Smooth muscle cell (in vitro differentiated cells): ENCODE results near the gene PEAK1. TPM values are rescaled to one million over a fixed set of nuclear protein-coding genes. Genes with fewer than 3 reads are reported as not detected.

ENCODE experiments used
- DNase-seq: peaks from one replicate; lab custom pipeline; 2025; ENCODE audit not compliant: unreplicated experiment; lab: John Stamatoyannopoulos, UW
- H2AFZ ChIP-seq: fragments of 200-600 bp; sonication (generic); 2 replicates; pipeline ENCODE4 v1.6.0; 2016; ENCODE audit warnings: antibody characterized with exemption, low read depth, mild to moderate bottlenecking
- H3F3A ChIP-seq: fragments of 200-600 bp; sonication (generic); 2 replicates; pipeline ENCODE4 v1.6.0; 2017; ENCODE audit warnings: antibody characterized with exemption, low read depth
- H3K27ac ChIP-seq: fragments of 200-600 bp; sonication (generic); 2 replicates; pipeline ENCODE4 v1.5.1; 2016; ENCODE audit warnings: low read depth, mild to moderate bottlenecking
- H3K27me3 ChIP-seq: fragments of 200-600 bp; sonication (generic); 2 replicates; pipeline ENCODE4 v1.6.1; 2016; ENCODE audit warnings: low read depth, mild to moderate bottlenecking
- H3K36me3 ChIP-seq: fragments of 200-600 bp; sonication (generic); 2 replicates; pipeline ENCODE4 v1.5.1; 2016; ENCODE audit warnings: low read depth
- H3K4me1 ChIP-seq: fragments of 200-600 bp; sonication (generic); 2 replicates; pipeline ENCODE4 v1.5.1; 2016; ENCODE audit warnings: low read depth
- H3K4me2 ChIP-seq: fragments of 200-600 bp; sonication (generic); 2 replicates; pipeline ENCODE4 v1.6.0; 2016; ENCODE audit warnings: mild to moderate bottlenecking
- H3K4me3 ChIP-seq: fragments of 200-600 bp; sonication (generic); 2 replicates; pipeline ENCODE4 v1.5.1; 2016; ENCODE audit warnings: mild to moderate bottlenecking
- H3K79me2 ChIP-seq: fragments of 200-600 bp; sonication (generic); 2 replicates; pipeline ENCODE4 v1.6.0; 2016; ENCODE audit warnings: low read depth, mild to moderate bottlenecking
- H3K9ac ChIP-seq: fragments of 200-600 bp; sonication (generic); 2 replicates; pipeline ENCODE4 v1.6.0; 2016; ENCODE audit warnings: low read depth
- H3K9me3 ChIP-seq: fragments of 200-600 bp; sonication (generic); replicated peaks from 2 replicates; pipeline ENCODE4 v1.5.1; 2016; ENCODE audit warnings: low read depth
- H4K20me1 ChIP-seq: fragments of 200-600 bp; sonication (generic); 2 replicates; pipeline ENCODE4 v1.6.0; 2016; ENCODE audit warnings: low read depth
- CTCF ChIP-seq: fragments of 200-600 bp; sonication (generic); IDR thresholded peaks from 2 replicates; pipeline ENCODE4 v1.5.1; 2017; ENCODE audit warnings: borderline replicate concordance, mild to moderate bottlenecking, antibody characterized with exemption; ENCODE audit not compliant: insufficient read depth, poor library complexity, severe bottlenecking
- WGBS: methylation state at CpG from one replicate; pipeline ENCODE4 v1.1.7; 2016; ENCODE audit warnings: low lambda C conversion rate; 5-methylcytosine and 5-hydroxymethylcytosine counted together
- polyA plus RNA-seq: library from polyadenylated mRNA; unstranded; fragments of >200 nt; fragmentation: Nextera tagmentation; extraction: Ambion mirVana; gene quantifications from 2 replicates; pipeline ENCODE4 v1.2.1, GENCODE V29; 2016
- total RNA-seq: library from RNA; depleted of rRNA; stranded (reverse); fragments of >200 nt; gene quantifications from 2 replicates; pipeline ENCODE4 v1.2.3, GENCODE V29; 2014

The PEAK1 gene
- total and polyA plus RNA-seq, 2 experiments from 2014 or later, result 5.6 to 21.9 TPM

- Histone ChIP-seq H2AFZ (no peak overlapping the region), H3K79me2 (no peaks in the 10 kb centered on the region), H3K27ac (no peak overlapping the region), H3K27me3 (no peaks in the 10 kb centered on the region), H3K4me3 (no peak overlapping the region), H4K20me1 (no peaks in the 10 kb centered on the region), H3K9ac (no peak overlapping the region), H3K4me2 (no peak overlapping the region), H3K9me3 (no peaks in the 10 kb centered on the region), H3F3A (no peaks in the 10 kb centered on the region), H3K4me1 (peaks cover 3% of the 10 kb centered on the region), H3K36me3 (no peaks in the 10 kb centered on the region)
- no peak for TF ChIP-seq CTCF
- no peak for DNase-seq
- 92% methylated on average over 9 of the region's 9 CpGs for WGBS
Measured at GRCh38 chr15:77075528-77075927, 344.4 kb downstream of the PEAK1 start.

- Histone ChIP-seq H4K20me1 (peaks cover 10% of the 10 kb centered on the region), H3K9ac (no peak overlapping the region), H3K27ac (no peak overlapping the region), H3F3A (no peaks in the 10 kb centered on the region), H3K4me3 (no peak overlapping the region), H3K79me2 (peaks cover 10% of the 10 kb centered on the region), H3K36me3 (no peaks in the 10 kb centered on the region), H3K4me1 (peaks cover 10% of the 10 kb centered on the region), H3K9me3 (no peaks in the 10 kb centered on the region), H3K4me2 (no peak overlapping the region), H2AFZ (no peak overlapping the region), H3K27me3 (no peaks in the 10 kb centered on the region)
- no peak for TF ChIP-seq CTCF
- WGBS, result 91% methylated on average over 2 of the region's 2 CpGs
- no peak for DNase-seq
Measured at GRCh38 chr15:77074350-77074749, 345.6 kb downstream of the PEAK1 start.

- no peaks in the 10 kb centered on the region for H3K9me3 ChIP-seq
- H3K9ac ChIP-seq, result no peak overlapping the region
- peaks cover 38% of the 10 kb centered on the region for H4K20me1 ChIP-seq
- H3K27me3 ChIP-seq, result no peaks in the 10 kb centered on the region
- WGBS, result 77% methylated on average over 15 of the region's 15 CpGs
- peaks cover 38% of the 10 kb centered on the region for H3K79me2 ChIP-seq
- H2AFZ ChIP-seq, result peak overlapping the region; percentile 96
- H3K36me3 ChIP-seq, result no peaks in the 10 kb centered on the region
- H3K4me1 ChIP-seq, result peaks cover 20% of the 10 kb centered on the region
- H3F3A ChIP-seq, result no peaks in the 10 kb centered on the region
- H3K4me3 ChIP-seq, result peak overlapping the region; percentile 66
- peak overlapping the region; percentile 92 for H3K4me2 ChIP-seq
- DNase-seq, result no peak
- H3K27ac ChIP-seq, result no peak overlapping the region
- TF ChIP-seq CTCF, result no peak
Measured at GRCh38 chr15:77071305-77072223, 348.3 kb downstream of the PEAK1 start.
